ENCODE measurements around the gene TBX1.

- TF ChIP-seq POLR2A (IDR thresholded peaks at IDR 0.05; ENCODE audit: extremely low read depth, insufficient read length) (no peak), CTCF (IDR thresholded peaks at IDR 0.05; ENCODE audit: low read depth, low read length) (no peak), MAX (IDR thresholded peaks at IDR 0.05; ENCODE audit: low read depth, low read length) (no peak)
Measured at GRCh38 chr22:19788661-19789225, 28.2 kb downstream of the TBX1 start.

Measured in NB4 (cell line).